ENCODE measurements around the gene BCL2. TPM values are rescaled to one million over a fixed set of nuclear protein-coding genes. Genes with fewer than 3 reads are reported as not detected.

BCL2 gene
- total RNA-seq, 1 experiment from 2014 or later, result 1.3 TPM

DNA sequence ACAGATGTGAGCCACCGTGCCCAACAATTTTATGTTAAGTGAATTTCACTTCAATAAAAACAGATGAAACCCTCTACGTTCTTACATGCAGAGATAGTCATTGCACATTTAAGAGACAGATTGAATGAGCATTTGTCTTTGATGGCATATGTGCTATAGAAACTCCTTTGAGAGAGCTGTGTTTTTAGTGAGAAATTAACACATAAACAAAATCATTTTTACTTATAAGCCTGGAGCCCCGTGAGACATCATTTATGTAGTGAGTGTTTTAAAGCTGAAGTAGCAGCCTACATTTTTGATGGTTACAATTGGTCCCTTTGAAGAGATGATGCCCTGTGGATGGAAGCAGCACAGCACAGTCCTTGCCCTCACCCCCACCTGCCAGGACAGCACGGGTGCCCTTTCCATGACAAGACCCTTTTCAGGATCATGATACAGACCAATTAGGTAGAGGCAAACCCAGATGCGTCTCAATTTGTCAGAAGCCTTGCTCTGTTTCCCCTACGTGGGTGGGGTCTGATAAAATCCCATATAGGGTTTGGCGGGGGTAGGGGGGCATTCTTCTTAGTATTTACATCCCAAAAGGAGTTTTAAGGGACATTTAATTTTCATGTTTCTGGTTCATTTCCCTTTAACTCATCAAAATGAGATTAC lies 237.1 kb downstream of the BCL2 start:
- Histone ChIP-seq H3K23ac (ENCODE audit: insufficient read length, low read depth, low read length) (no peak overlapping the region), H3K18ac (ENCODE audit: insufficient read length, low read depth, low read length) (no peak overlapping the region), H2BK5ac (ENCODE audit: insufficient read length, low read length) (no peak overlapping the region), H2AFZ (ENCODE audit: low read length) (no peak overlapping the region), H3K56ac (ENCODE audit: insufficient read length, low read depth, low read length) (no peak overlapping the region), H3K4ac (ENCODE audit: low read depth, low read length) (no peak overlapping the region), H3T11ph (ENCODE audit: low read length) (no peak overlapping the region), H3K4me1 (ENCODE audit: insufficient read depth, low read length) (no peaks in the 10 kb centered on the region; the same call in 1 of the 2 replicates), H3K9me3 (ENCODE audit: control insufficient read depth, low read depth, low read length) (no peaks in the 10 kb centered on the region), H4K91ac (ENCODE audit: insufficient read length, low read depth, low read length) (no peak overlapping the region), H3K79me1 (ENCODE audit: insufficient read depth, low read depth, low read length, poor library complexity, severe bottlenecking) (no peaks in the 10 kb centered on the region), H3K14ac (ENCODE audit: insufficient read depth, low read length) (no peak overlapping the region), H3K9ac (ENCODE audit: extremely low read depth, insufficient read length, low read length) (no peak overlapping the region), H3K27me3 (ENCODE audit: insufficient read depth, low read length) (no peaks in the 10 kb centered on the region), H4K8ac (replicated peaks; ENCODE audit: insufficient read length, low read depth, low read length) (no peak overlapping the region), H3K4me2 (ENCODE audit: insufficient read depth, insufficient read length, low read length) (no peak overlapping the region), H3K79me2 (ENCODE audit: insufficient read depth, low read length) (no peaks in the 10 kb centered on the region), H3K23me2 (ENCODE audit: insufficient read length, low read depth, low read length, poor library complexity, severe bottlenecking) (no peaks in the 10 kb centered on the region), H2AK5ac (ENCODE audit: insufficient read length, low read length) (no peak overlapping the region), H2BK12ac (ENCODE audit: insufficient read length, low read depth, low read length) (no peak overlapping the region), H4K5ac (ENCODE audit: insufficient read length, low read depth, low read length) (no peak overlapping the region), H2BK15ac (ENCODE audit: low read depth, low read length) (no peak overlapping the region), H2BK20ac (ENCODE audit: low read depth, low read length, poor library complexity, severe bottlenecking) (no peak overlapping the region), H2BK120ac (ENCODE audit: low read depth, low read length, poor library complexity, severe bottlenecking) (no peak overlapping the region), H4K20me1 (ENCODE audit: control insufficient read depth, insufficient read depth, insufficient read length) (no peaks in the 10 kb centered on the region), H3K27ac (ENCODE audit: insufficient read length, low read depth, low read length) (no peak overlapping the region)
- DNase-seq, result no peak
- no CpG with 5 or more reads among the region's 7 CpGs for WGBS (ENCODE audit: extremely low coverage, insufficient read length, low lambda C conversion rate)
- Mint-ChIP-seq H3K9me3 (peaks cover 0 to 3% of the 10 kb centered on the region in 2 experiments; a peak in 2 of 5 replicates), H3K27me3 (ENCODE audit: low read depth) (no peaks in the 10 kb centered on the region; the same call in 1 of the 2 replicates), H3K36me3 (ENCODE audit: insufficient read depth in 1 of 3, low read depth in 3 of 3) (no peaks in the 10 kb centered on the region), H3K27ac (no peak overlapping the region), H3K4me3 (no peak overlapping the region), H3K4me1 (peaks cover 7% of the 10 kb centered on the region in 2 experiments)
- TF ChIP-seq, protein P1, sequence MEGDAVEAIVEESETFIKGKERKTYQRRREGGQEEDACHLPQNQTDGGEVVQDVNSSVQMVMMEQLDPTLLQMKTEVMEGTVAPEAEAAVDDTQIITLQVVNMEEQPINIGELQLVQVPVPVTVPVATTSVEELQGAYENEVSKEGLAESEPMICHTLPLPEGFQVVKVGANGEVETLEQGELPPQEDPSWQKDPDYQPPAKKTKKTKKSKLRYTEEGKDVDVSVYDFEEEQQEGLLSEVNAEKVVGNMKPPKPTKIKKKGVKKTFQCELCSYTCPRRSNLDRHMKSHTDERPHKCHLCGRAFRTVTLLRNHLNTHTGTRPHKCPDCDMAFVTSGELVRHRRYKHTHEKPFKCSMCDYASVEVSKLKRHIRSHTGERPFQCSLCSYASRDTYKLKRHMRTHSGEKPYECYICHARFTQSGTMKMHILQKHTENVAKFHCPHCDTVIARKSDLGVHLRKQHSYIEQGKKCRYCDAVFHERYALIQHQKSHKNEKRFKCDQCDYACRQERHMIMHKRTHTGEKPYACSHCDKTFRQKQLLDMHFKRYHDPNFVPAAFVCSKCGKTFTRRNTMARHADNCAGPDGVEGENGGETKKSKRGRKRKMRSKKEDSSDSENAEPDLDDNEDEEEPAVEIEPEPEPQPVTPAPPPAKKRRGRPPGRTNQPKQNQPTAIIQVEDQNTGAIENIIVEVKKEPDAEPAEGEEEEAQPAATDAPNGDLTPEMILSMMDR (conservative IDR thresholded peaks at IDR 0.05), result no peak

All from H9 (cell line).